ENCODE data around the gene PRELP.

Gene PRELP

DNA sequence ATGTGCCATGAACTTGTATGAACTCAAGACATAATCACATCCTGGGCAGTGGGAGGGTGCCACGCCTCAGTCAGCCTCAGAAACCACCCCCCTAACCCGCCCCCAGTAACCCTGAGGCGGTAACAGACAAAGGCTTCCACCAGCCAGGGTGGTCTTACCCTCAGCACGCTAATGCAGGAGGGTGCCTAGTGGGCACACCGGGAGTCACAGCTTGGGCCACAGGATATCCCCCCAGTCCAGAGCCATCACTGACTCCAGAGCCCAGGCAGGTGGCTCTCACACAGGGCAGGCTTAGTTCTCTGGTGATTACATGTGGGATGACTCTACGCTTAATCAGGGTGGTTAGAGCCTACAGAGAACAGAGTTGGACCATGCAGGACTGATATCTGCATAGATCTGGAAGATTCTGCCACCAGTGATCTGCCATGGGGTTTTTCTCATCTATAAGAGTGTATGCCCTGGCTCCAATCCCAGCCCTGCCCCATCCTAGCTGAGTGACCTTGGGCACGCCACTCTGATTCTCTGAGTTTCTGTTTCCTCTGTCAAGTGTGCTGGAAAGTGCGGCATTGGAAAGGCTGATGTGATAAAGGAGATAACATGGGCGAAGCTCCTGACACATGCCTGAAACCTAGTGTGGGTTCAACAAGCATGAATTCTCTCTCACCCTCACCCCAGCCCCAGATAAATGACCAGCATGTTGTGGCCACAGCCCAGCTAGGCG is 45.6 kb downstream of the PRELP start:
- no peak for DNase-seq (ENCODE audit: extremely low read depth in 1 of 2, low read depth in 1 of 2)

DNA sequence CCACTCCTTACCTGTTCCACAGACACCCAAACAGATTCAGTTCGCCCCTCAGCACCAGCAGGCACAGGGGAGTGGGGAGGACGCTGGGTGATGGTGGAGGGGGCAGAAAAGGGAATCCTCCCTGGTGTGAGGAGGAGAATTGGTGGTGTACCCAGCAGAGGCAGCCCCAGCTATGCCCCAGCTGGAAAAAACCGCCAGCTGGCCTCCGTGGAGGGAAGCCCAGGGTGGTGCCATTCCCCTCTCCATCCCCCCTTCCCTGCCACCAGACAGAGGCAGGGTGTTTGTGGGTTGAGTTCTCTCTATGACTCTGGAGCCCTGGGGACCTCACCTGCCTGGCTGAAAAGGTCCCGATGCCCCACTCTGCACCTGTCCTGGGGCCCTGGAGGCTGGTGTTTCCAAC is 46.2 kb downstream of the PRELP start:
- no peak for DNase-seq (ENCODE audit: extremely low read depth in 1 of 2, low read depth in 1 of 2)

DNA sequence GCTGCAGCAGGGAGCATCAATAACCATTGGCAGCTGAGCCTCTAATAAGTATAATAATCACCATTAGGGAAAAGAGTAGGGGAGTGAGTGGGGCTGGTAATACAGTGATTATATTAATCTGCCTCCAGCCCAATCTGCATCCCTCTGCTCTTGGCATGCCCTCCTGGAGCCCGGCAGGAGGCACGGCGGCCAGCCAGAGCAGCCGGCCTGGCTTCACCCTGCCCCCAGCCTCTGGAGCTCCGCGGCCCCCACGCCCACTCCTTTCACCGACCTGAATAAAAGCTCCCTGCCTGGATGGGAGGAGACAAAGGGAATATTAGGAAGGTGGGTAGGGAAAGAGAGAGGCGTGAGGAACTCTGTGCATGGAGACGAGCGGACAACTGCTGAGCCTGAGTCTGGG is 46.6 kb downstream of the PRELP start:
- DNase-seq (ENCODE audit: extremely low read depth in 1 of 2, low read depth in 1 of 2), result no peak

DNA sequence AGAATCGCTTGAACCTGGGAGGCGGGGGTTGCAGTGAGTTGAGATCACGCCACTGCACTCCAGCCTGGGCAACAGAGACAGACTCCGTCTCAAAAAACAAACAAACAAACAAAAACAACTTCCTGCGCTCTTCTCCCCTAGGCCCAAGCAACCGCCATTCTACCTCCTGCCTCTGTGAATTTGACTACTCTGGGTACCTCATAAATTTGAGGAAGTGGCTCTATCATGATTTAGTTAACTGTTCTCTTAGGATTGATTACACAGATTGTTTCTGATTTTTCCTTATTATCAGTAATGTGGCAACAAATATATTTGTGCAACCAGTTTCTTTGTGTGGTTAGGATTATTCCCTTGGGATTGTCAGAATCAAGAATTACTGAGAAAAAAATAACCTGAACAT is 48.1 kb downstream of the PRELP start:
- no peak for DNase-seq (ENCODE audit: extremely low read depth in 1 of 2, low read depth in 1 of 2)

DNA sequence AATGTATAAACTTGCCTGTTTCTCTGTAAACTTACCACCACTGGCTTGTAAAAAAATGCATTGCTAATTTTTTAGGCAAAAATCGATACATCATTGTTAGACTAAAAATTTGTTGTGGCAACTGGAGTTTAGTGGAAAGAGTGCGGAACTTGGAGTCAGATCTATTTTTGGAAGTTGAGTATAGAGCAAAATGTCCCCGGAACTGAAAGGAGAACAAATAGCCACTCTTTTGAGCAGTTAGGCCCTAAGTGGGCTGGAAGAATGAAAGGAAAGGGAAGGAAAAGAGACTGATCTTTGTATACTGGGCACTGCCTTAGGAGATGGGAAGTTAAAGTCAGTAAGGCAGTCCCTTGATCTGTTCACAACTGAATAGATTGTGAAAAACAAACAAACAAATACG is 48.5 kb downstream of the PRELP start:
- DNase-seq (ENCODE audit: extremely low read depth in 1 of 2, low read depth in 1 of 2), result no peak

DNA sequence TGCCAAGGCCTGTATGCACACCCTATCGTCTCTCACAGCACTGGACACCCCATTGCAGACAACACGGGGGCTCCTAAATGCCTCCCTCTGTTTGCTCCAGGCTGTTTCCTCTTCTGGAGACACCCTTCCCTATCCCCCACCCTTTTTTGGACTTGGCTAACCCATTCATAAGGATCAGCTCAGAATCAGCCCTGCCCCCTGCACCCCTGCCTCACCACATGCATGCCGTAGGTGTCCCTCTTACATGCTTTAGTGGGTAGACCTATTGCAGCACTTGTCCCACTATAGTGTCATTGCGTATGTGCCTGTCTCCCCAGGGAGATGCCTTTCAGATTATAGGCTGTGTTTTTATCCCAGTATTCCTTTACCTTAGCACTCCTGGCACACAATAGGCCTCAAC is 49.2 kb downstream of the PRELP start:
- DNase-seq (ENCODE audit: extremely low read depth in 1 of 2, low read depth in 1 of 2), result no peak

DNA sequence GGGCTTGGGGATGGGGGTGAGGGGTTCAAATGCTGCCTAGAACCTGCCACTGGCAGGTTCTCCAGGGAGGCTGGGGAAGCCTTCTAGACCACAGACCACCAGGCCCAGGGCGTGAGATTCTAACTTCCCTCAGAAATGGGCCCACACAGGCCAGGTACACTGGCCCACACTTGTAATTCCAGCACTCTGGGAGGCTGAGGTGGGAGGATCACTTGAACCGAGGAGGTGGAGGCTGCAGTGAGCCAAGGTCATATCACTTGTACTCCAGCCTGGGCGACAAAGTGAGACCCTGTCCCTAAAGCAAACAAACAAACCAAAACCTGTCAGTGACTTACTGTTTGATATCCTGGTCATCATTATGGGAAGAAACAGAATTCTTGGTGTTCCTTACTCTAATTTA is 50.1 kb downstream of the PRELP start:
- DNase-seq (ENCODE audit: extremely low read depth in 1 of 2, low read depth in 1 of 2), result no peak

DNA sequence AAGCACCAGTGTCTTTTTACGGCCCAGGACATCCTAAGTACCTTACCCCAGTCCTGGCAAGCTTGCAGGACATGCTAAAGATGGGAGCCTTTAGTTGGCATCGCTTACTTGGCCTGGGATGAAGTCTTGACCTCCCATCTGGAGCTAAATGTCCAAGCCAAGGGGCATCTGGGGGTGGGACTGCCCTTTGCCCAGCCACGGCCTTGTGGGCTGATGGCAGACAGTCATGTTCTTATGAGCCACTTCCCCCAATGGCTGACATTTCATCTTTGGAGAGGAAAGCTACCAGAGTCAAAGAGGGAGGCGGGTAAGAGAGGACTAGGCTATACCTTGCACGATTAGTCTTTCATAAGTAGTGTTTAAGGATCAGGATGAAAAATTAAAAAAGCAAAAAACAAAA is 50.5 kb downstream of the PRELP start:
- DNase-seq (ENCODE audit: extremely low read depth in 1 of 2, low read depth in 1 of 2), result no peak

DNA sequence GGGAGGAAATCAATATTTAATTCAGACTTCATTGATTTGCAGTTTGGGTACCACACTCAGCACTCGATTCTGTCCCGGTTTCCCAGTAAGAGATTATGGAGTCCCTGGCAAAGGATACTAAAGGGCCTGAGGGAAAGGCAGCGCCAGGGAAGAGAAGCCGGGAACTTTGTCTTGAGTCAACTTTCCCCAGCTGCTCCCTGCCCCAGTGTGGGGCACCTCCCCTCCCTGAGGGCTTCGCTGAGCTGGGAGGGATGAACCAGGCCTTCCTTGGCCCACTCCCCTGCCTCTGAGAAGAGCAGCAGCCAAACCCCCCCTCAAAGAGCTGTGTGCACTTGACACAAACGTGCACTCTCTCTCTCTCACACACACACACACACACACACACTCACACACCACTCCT is 51.0 kb downstream of the PRELP start:
- DNase-seq (ENCODE audit: extremely low read depth in 1 of 2, low read depth in 1 of 2), result no peak

DNA sequence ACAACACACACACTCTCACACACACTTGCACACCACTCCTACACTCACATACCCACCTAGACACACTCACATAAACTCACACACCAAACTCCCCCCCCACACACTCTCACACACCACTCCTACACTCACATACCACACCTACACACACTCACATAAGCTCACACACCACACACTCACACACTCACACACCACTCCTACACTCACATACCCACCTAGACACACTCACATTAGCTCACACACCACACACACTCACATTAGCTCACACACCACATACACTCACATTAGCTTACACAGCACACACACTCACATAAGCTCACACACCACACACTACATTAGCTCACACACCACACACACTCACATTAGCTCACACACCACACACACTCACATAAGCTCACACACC is 51.4 kb downstream of the PRELP start:
- DNase-seq (ENCODE audit: extremely low read depth in 1 of 2, low read depth in 1 of 2), result no peak

DNA sequence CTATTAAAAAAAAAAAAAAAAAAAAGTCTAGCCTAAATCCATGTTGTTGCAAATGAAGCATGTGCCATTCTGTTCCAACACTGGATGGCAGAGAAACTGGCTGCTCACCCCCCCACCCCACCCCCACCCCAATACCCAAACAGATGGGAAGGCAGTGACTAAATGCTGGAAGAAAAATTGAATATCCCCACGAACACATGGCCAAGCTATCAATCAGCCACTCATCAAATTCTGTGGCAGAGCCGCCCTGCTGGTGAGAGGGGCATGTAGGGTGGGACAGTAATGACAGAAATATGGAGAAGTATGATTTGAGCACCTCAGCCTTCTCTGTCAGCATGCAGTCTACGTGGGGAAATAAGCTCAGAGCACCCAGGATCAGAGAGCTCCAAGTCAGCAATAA is 52.5 kb downstream of the PRELP start:
- DNase-seq (ENCODE audit: extremely low read depth in 1 of 2, low read depth in 1 of 2), result no peak

DNA sequence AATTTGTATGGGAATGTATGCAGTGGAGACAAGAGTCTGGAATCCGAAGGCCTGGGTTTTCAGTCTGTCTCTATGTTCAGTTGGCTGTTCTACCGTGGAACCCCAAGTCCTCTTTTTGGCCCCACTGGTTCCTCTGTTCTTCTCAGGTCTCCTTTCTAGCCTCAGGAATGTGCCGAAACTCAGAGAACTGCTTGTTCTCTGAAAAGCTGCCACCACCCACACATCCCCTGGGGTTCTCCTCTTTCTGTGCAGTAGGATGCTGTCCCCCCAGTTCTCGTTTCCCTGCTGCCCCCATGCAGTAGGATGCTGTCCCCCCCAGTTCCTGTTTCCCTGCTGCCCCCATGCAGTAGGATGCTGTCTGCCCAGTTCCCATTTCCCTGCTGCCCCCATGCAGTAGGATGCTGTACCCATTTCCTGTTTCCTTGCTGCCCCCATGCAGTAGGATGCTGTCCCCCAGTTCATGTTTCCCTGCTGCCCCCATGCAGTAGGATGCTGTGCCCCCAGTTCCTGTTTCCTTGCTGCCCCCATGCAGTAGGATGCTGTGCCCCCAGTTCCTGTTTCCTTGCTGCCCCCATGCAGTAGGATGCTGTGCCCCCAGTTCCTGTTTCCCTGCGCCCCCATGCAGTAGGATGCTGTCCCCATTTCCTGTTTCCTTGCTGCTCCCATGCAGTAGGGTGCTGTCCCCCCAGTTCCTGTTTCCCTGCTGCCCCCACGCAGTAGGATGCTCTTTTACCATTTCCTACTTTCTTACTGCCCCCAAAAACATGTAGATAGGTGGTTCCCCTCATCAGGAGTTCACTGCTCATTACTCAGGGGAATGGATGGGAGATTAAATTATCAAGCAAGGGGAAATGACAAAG is 53.6 kb downstream of the PRELP start:
- DNase-seq (ENCODE audit: extremely low read depth in 1 of 2, low read depth in 1 of 2), result no peak

DNA sequence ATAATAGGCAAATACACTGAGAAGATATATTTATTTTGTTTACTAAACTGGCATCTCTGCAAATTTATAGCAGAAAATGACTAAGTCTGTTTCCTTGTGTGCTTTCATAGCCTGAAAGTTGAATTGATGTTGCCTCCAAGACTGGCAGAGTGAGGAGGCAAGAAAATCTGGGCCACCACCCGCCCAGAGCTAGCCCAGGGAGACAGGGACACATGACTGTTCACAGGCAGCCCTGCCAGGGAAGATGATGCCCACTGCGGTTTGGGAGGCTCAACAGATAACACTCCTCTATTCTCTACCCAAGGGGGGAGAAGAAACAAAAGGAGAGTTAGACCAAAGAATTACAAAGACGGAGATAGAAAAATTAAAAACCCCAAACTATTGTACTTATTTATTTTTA is 55.5 kb downstream of the PRELP start:
- DNase-seq (ENCODE audit: extremely low read depth in 1 of 2, low read depth in 1 of 2), result no peak

DNA sequence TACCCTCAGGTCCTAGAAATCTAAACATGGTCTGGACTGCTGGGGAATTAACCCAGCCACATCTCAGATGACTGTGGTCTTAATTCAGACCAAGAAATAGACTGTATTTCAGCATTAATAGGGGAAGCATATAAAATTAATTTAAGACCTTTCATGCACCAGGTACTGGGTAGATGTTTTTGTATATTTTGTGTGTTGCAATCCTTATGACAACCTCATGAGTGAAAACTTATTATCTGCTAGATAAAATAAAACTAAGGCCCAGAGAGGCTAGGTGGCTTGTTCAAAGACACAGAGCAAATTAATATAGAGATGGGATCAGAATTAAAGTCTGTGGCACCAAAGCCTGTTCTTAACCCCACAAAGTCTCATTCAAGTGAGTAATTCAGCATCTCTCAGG is 58.4 kb downstream of the PRELP start:
- DNase-seq (ENCODE audit: extremely low read depth in 1 of 2, low read depth in 1 of 2), result no peak

DNA sequence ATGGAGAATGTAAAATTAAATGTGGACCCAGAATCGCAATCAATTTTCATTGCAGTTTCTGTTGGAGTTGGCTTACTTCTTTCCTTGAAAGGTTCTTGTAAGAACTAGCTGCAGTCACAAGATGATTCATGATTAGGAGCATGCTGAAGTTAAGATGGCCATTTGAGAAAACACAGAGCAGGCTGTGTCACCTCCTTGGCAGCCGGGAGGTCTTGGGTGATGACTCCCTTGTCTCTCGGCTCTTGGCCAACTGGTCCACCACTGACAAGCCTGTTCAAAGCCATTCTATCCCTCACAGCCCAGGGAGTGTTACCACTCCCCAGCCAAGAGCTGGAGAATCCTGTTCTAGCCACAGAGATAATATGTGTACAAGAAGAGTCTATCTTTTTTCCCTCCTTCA is 58.9 kb downstream of the PRELP start:
- no peak for DNase-seq (ENCODE audit: extremely low read depth in 1 of 2, low read depth in 1 of 2)

DNA sequence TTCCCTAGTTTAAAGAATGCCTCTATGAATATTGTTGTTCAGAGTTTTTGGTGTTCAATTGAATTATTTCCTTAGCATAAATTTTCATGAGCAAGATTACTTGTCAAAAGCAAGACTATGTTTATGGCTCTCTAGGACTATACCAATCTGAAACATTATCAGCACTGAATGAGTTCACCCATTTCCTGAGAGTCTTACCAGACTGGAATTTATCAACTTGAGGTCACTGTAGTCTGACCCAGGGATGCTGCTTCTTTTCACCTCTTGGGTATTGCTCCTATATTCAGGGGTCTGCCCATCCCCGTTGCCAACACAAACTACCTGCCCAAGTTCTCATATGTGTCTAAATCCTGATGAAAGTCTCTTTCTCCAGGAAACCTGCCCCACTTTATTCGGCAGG is 61.0 kb downstream of the PRELP start:
- no peak for DNase-seq (ENCODE audit: extremely low read depth in 1 of 2, low read depth in 1 of 2)

DNA sequence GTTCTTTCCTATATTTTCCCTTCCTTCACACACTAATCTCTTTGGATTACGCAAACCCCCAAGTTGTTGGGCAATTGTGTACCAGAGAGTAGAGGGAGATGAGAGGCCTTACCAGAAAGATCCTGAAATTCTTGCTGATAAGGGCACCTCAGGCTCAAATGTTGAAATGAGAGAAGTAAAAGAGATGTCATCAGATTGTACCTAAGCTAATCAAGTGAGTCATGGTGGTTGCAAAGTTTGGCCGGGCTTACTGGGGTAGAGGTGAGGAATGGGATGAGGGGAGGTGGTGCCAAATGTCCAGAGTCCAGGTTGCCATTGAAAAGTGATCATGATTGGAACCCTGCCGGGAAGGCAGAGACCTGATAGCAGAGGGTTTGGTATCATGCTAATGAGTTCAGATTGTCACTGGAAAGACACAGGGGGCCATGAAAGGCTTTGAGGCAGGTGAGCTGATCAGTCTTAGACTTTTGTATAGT is 61.4 kb downstream of the PRELP start:
- DNase-seq (ENCODE audit: extremely low read depth in 1 of 2, low read depth in 1 of 2), result no peak

DNA sequence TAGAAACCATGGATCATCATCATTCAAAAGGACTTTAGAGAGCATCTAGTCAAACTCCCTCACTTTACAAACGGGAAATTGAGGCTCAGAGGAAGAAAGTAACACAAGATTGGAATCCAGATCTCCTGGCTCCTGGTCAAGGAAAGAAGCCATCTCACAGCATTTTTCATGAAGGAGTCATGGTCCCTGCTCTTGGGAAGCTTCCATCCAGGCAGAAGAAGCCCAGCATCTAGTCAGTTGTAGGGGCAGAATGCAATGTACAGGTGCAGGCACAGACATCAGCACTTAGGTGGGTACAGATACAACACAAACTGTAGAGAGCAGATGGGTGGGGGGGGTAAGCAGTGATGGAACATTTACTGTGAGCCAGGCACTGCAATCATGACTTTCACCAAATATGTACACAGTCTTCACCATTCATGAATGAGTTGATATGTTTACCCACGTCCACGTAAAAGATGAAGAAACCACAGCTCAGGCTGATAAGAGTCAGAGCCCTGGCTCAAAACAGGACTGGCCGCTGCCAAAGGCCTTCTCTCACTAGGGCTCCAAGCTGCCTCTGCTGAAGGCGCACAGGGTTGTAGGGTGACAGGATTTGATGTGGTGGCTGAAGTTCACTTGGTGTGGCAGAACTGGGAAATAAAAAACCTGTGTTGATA is 62.3 kb downstream of the PRELP start:
- DNase-seq (ENCODE audit: extremely low read depth in 1 of 2, low read depth in 1 of 2), result no peak

DNA sequence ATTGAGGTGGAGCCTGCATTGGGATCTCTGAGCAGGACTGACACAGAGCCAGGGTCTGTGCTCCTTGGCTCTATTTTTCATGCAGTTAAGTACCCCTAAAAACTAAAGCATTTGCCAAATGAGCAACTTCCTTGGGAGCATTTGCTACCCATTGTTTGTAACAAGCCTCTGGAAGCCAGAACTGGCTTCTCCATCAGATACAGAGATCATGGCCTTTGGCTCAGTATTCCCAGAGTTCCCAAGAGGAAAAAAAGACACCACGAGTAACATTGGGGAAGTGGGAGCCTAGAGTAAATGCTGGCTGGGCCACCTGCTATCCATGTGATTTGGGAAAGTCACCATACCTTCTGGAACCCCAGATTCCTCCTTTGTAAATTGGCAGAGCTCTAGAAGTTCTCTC is 63.1 kb downstream of the PRELP start:
- DNase-seq (ENCODE audit: extremely low read depth in 1 of 2, low read depth in 1 of 2), result no peak

DNA sequence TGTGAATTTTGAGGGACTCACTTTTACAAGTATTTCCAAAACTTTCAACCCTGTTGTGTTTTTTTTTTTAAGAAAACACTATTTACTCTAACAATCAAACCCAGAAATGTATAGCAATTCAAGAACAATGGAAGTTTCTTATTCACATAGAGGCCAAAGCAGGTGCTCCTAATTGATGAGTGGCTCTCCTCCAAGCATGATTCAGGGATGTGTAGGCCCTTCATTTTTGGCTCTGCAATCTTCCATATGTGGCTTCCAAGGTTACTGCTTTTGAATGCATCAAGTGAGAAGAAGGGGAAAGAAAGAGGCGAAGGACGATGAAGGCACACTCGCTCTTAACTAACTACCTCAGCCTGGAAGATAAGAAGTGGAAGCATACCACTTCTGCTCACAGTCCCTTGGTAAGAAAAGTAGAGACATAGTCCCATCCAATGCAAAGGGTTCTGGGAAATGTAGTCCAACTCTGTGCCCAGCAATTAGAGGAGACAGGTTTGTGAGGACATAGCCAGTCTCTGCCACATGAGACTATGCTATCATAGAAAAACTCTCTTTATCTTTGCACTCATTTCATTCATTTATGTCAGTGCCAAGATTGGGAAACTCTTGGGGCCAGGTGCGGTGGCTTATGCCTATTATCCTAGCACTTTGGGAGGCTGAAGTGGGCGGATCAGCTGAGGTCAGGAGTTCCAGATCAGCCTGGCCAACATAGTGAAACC is 64.4 kb downstream of the PRELP start:
- DNase-seq (ENCODE audit: extremely low read depth in 1 of 2, low read depth in 1 of 2), result no peak
